Measurements from ENCODE around the gene FLNB. TPM values are rescaled to one million over a fixed set of nuclear protein-coding genes. Genes with fewer than 3 reads are reported as not detected.

The FLNB gene
- total RNA-seq, 2 donors from 2014 or later, result 37.6 to 59.6 TPM

- H3K27me3 ChIP-seq, result no peaks in the 10 kb centered on the region
- DNase-seq (ENCODE audit: low spot score), result no peak
- H3K4me3 ChIP-seq, result no peak overlapping the region
- H3K27ac ChIP-seq, result no peak overlapping the region
- no peak for TF ChIP-seq CTCF (IDR thresholded peaks at IDR 0.05)
- H3K4me1 ChIP-seq, result no peaks in the 10 kb centered on the region
- H3K9me3 ChIP-seq, result no peaks in the 10 kb centered on the region
- H3K36me3 ChIP-seq, result peaks cover 44% of the 10 kb centered on the region
Observed at GRCh38 chr3:58132850-58133249, 124.6 kb downstream of the FLNB start.

GRCh38 chr3:58134468-58134867, 126.2 kb downstream of the FLNB start:
- Histone ChIP-seq H3K36me3 (peaks cover 60% of the 10 kb centered on the region), H3K27me3 (no peaks in the 10 kb centered on the region), H3K27ac (no peak overlapping the region)

GRCh38 chr3:58135712-58136543, 127.7 kb downstream of the FLNB start:
- Histone ChIP-seq H3K36me3 (peaks cover 57% of the 10 kb centered on the region), H3K4me3 (no peak overlapping the region), H3K4me1 (no peaks in the 10 kb centered on the region), H3K27ac (no peak overlapping the region), H3K9me3 (no peaks in the 10 kb centered on the region), H3K27me3 (no peaks in the 10 kb centered on the region)
- no peak for DNase-seq (ENCODE audit: low spot score)
- peak in 1 of 2 donors; percentile 44 for TF ChIP-seq CTCF (IDR thresholded peaks at IDR 0.05)

More at GRCh38 chr3:58134468-58134867, 126.2 kb downstream of the FLNB start:
- no peaks in the 10 kb centered on the region for H3K9me3 ChIP-seq
- no peak overlapping the region for H3K4me3 ChIP-seq
- no peak for TF ChIP-seq CTCF (IDR thresholded peaks at IDR 0.05)
- no peaks in the 10 kb centered on the region for H3K4me1 ChIP-seq
- no peak for DNase-seq (ENCODE audit: low spot score)

- H3K36me3 ChIP-seq, result peaks cover 58% of the 10 kb centered on the region
Observed at GRCh38 chr3:58137306-58137705, 129.1 kb downstream of the FLNB start.

GRCh38 chr3:58141766-58142345, 133.6 kb downstream of the FLNB start:
- TF ChIP-seq CTCF (IDR thresholded peaks at IDR 0.05), result no peak
- H3K27me3 ChIP-seq, result no peaks in the 10 kb centered on the region
- no peaks in the 10 kb centered on the region for H3K4me1 ChIP-seq

More at GRCh38 chr3:58137306-58137705, 129.1 kb downstream of the FLNB start:
- no peaks in the 10 kb centered on the region for H3K9me3 ChIP-seq
- no peak overlapping the region for H3K4me3 ChIP-seq
- no peak overlapping the region for H3K27ac ChIP-seq
- DNase-seq (ENCODE audit: low spot score), result no peak
- H3K4me1 ChIP-seq, result no peaks in the 10 kb centered on the region
- no peak for TF ChIP-seq CTCF (IDR thresholded peaks at IDR 0.05)
- H3K27me3 ChIP-seq, result no peaks in the 10 kb centered on the region

More at GRCh38 chr3:58141766-58142345, 133.6 kb downstream of the FLNB start:
- H3K9me3 ChIP-seq, result no peaks in the 10 kb centered on the region
- DNase-seq (ENCODE audit: low spot score), result no peak
- H3K36me3 ChIP-seq, result peaks cover 52% of the 10 kb centered on the region
- H3K4me3 ChIP-seq, result no peak overlapping the region
- H3K27ac ChIP-seq, result no peak overlapping the region

Data from right atrium auricular region (tissue), 2 donors.